Esophagus muscularis mucosa (tissue), 3 donors: ENCODE measurements around the gene TAMALIN.

Source experiments
- EP300 ChIP-seq: sonication (generic); formaldehyde crosslinking; IDR thresholded peaks from one replicate; pipeline ENCODE4 v1.6.1; 2017; ENCODE audit warnings: antibody characterized with exemption
- TF ChIP-seq, protein P1 (sequence below), 3 experiments: fragments of 200-600 bp in 2 of 3; fragments of 450-650 bp in 1 of 3; sonication (generic) in 2 of 3; IDR thresholded peaks; one replicate each; pipeline ENCODE4 v1.5.1; 2017 to 2019; ENCODE audit warnings: antibody characterized with exemption in 3 of 3, mild to moderate bottlenecking in 2 of 3, moderate library complexity in 1 of 3

GRCh38 chr12:52013626-52014310, 7.0 kb downstream of the TAMALIN start:
- no peak for TF ChIP-seq EP300
- TF ChIP-seq, protein P1, sequence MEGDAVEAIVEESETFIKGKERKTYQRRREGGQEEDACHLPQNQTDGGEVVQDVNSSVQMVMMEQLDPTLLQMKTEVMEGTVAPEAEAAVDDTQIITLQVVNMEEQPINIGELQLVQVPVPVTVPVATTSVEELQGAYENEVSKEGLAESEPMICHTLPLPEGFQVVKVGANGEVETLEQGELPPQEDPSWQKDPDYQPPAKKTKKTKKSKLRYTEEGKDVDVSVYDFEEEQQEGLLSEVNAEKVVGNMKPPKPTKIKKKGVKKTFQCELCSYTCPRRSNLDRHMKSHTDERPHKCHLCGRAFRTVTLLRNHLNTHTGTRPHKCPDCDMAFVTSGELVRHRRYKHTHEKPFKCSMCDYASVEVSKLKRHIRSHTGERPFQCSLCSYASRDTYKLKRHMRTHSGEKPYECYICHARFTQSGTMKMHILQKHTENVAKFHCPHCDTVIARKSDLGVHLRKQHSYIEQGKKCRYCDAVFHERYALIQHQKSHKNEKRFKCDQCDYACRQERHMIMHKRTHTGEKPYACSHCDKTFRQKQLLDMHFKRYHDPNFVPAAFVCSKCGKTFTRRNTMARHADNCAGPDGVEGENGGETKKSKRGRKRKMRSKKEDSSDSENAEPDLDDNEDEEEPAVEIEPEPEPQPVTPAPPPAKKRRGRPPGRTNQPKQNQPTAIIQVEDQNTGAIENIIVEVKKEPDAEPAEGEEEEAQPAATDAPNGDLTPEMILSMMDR (IDR thresholded peaks at IDR 0.05) = no peak
